GM12865 (cell line): ENCODE data around the gene SV2C.
"Not testable (repeated sequence)": the region's sequence is repeated elsewhere in the genome, so short reads cannot be mapped to it uniquely, and the experiment has no call there.

ENCODE experiments used
- DNase-seq: peaks from one replicate; pipeline ENCODE4 v3.0.0; 2010; ENCODE audit warnings: low read depth
- H3K4me3 ChIP-seq: 2 replicates; pipeline ENCODE4 v1.5.1; 2011; ENCODE audit warnings: mild to moderate bottlenecking, low read depth, low read length, control low read depth
- TF ChIP-seq, protein P1 (sequence below): IDR thresholded peaks from 2 replicates; pipeline ENCODE4 v1.5.1; 2011; ENCODE audit warnings: low read length, control low read depth, low read depth, inconsistent platforms; ENCODE audit not compliant: insufficient read depth; ENCODE audit errors: missing control alignments

Gene SV2C, protein sequence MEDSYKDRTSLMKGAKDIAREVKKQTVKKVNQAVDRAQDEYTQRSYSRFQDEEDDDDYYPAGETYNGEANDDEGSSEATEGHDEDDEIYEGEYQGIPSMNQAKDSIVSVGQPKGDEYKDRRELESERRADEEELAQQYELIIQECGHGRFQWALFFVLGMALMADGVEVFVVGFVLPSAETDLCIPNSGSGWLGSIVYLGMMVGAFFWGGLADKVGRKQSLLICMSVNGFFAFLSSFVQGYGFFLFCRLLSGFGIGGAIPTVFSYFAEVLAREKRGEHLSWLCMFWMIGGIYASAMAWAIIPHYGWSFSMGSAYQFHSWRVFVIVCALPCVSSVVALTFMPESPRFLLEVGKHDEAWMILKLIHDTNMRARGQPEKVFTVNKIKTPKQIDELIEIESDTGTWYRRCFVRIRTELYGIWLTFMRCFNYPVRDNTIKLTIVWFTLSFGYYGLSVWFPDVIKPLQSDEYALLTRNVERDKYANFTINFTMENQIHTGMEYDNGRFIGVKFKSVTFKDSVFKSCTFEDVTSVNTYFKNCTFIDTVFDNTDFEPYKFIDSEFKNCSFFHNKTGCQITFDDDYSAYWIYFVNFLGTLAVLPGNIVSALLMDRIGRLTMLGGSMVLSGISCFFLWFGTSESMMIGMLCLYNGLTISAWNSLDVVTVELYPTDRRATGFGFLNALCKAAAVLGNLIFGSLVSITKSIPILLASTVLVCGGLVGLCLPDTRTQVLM

DNA sequence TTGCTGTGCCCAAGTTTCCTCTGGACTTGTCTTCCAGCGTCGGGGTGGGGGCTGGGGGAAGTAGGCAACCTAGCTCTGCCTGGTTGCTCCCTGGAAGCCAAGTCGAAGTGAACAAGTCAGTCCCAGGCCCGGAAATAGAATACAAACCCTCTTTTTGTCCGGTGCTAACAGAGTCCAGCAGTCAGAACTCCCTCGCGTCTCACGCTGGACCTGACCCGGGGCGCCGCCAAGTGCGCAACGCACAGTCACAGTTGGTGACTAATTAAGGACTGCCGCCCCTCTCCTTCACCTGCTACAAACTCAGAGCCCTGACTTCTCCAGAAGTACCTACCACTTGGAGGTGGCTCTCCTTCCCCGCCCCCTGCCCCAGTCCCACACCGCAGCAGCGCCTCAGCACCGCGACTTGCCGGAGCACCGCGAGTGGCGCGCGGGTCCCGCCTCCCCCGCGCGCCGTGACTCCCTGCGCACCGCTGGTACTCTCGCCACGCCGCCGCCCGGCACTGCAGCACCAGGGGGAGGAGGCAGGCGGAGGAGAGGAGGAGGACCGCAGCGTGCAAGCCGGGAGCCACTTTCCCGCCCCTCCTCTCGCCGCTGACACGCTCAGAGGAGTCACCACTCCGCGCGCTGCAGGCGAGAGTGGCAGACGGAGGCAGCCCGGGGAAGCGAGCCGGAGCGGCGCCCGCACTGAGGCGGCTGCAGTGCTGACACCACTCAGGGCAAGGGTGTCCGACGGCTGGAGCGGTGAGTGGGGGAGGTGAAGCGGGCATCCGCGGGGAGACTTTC, at the start of gene SV2C:
Gene SV2C (plus strand): TSS at position 612 of the 783 bp plus-strand sequence. CDS start 48,368 bp downstream, outside the sequence.
- TF ChIP-seq, protein P1, sequence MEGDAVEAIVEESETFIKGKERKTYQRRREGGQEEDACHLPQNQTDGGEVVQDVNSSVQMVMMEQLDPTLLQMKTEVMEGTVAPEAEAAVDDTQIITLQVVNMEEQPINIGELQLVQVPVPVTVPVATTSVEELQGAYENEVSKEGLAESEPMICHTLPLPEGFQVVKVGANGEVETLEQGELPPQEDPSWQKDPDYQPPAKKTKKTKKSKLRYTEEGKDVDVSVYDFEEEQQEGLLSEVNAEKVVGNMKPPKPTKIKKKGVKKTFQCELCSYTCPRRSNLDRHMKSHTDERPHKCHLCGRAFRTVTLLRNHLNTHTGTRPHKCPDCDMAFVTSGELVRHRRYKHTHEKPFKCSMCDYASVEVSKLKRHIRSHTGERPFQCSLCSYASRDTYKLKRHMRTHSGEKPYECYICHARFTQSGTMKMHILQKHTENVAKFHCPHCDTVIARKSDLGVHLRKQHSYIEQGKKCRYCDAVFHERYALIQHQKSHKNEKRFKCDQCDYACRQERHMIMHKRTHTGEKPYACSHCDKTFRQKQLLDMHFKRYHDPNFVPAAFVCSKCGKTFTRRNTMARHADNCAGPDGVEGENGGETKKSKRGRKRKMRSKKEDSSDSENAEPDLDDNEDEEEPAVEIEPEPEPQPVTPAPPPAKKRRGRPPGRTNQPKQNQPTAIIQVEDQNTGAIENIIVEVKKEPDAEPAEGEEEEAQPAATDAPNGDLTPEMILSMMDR: no peak
- peak within 1 kb of the TSS; percentile 31 for H3K4me3 ChIP-seq
- DNase-seq: peak; percentile 30

GRCh38 chr5:76037736-76038151, 45.4 kb upstream of the SV2C start:
- not testable (repeated sequence) for H3K4me3 ChIP-seq, DNase-seq

- H3K4me3 ChIP-seq: no peak overlapping the region
- TF ChIP-seq, protein P1: no peak
- no peak for DNase-seq
Measured at GRCh38 chr5:76038212-76038611, 45.0 kb upstream of the SV2C start.

- no peak for DNase-seq
- H3K4me3 ChIP-seq: no peak overlapping the region
- TF ChIP-seq, protein P1: no peak
Measured at GRCh38 chr5:76040806-76041205, 42.4 kb upstream of the SV2C start.

- TF ChIP-seq, protein P1: no peak
- peak; percentile 18 for DNase-seq
Measured at GRCh38 chr5:76041863-76042262, 41.3 kb upstream of the SV2C start.

DNA sequence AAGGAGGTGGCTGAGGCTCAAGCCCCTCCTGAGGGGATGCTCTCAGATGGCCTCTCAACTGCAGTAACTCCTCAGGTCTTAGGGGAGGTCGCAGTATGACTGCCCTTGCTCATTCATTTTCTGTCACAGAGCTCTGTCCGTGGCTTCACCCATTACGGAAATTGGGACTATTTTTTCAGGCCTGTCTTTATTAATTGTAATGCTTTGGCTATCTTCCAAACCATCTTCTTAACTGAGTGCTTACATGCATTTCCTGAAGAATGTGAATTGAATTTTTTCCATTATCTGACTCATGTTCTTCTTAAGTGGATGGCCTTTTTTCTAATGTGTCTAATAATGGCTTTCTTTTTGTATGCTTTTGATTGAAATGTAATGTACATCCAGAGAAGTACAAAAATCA, 36.4 kb upstream of the SV2C start:
- no peak overlapping the region for H3K4me3 ChIP-seq
- DNase-seq: no peak
- TF ChIP-seq, protein P1: no peak

More at GRCh38 chr5:76041863-76042262, 41.3 kb upstream of the SV2C start:
- no peak overlapping the region for H3K4me3 ChIP-seq

- TF ChIP-seq, protein P1: no peak
- no peak for DNase-seq
- H3K4me3 ChIP-seq: no peak overlapping the region
Measured at GRCh38 chr5:76050134-76050533, 33.0 kb upstream of the SV2C start.
